GM12891 (cell line): ENCODE measurements around the gene RBM39.
"Not testable (repeated sequence)": the region's sequence is repeated elsewhere in the genome, so short reads cannot be mapped to it uniquely, and the experiment has no call there.

Source experiments
- PAX5 ChIP-seq: IDR thresholded peaks from 2 replicates; pipeline ENCODE4 v1.6.1; 2011; ENCODE audit warnings: low read length, moderate library complexity, mild to moderate bottlenecking; ENCODE audit not compliant: insufficient read depth, severe bottlenecking
- POLR2A ChIP-seq: IDR thresholded peaks from 2 replicates; pipeline ENCODE4 v1.6.1; 2011; ENCODE audit warnings: low read depth, low read length, control low read depth
- POLR2AphosphoS5 ChIP-seq: IDR thresholded peaks from 2 replicates; pipeline ENCODE4 v1.6.1; 2011; ENCODE audit warnings: low read depth, low read length, control low read depth
- POU2F2 ChIP-seq: IDR thresholded peaks from 2 replicates; pipeline ENCODE4 v1.6.1; 2011; ENCODE audit warnings: low read depth, mild to moderate bottlenecking, control low read depth, low read length, moderate library complexity
- SPI1 ChIP-seq: IDR thresholded peaks from 2 replicates; pipeline ENCODE4 v1.6.1; 2011; ENCODE audit warnings: low read depth, low read length, control low read depth
- TAF1 ChIP-seq: IDR thresholded peaks from 2 replicates; pipeline ENCODE4 v1.6.1; 2011; ENCODE audit warnings: low read depth, low read length, control low read depth

- peak; percentile 55 for TF ChIP-seq POLR2AphosphoS5
- peak; percentile 32; the same call in 1 of the 2 replicates for TF ChIP-seq POLR2A
- TF ChIP-seq POU2F2, PAX5, TAF1, SPI1: not testable (repeated sequence)
Measured at GRCh38 chr20:35718321-35718720, 23.7 kb downstream of the RBM39 start.
